K562 (cell line): ENCODE data around the gene CHORDC1. TPM values are rescaled to one million over a fixed set of nuclear protein-coding genes. Genes with fewer than 3 reads are reported as not detected.
A peak's percentile ranks its signal among the peaks of the same experiment; 100 is the strongest.

Experiments
- ATAC-seq: fragments of 200-7000 bp; cut with Tn5 transposase; 3 replicates; pipeline ENCODE4 v1.9.1; 2020; ENCODE audit warnings: moderate library complexity
- BruUV-seq: library from RNA; stranded (reverse); fragments of 400-500 nt; replicated peaks from 2 replicates; lab custom pipeline; 2021; lab: Mats Ljungman, UMichigan
- CTCF ChIA-PET: fragments of 300-600 bp; formaldehyde crosslinking; extraction: SDS; loops from one replicate; lab custom pipeline; 2021; ENCODE audit warnings: low intra/inter-chr PET ratio; lab: Yijun Ruan, JAX
- POLR2A ChIA-PET: fragments of 300-600, 350-650 bp; sonication (Branson Sonifier 250); formaldehyde crosslinking; extraction: SDS; loops from one replicate; lab custom pipeline; 2021; ENCODE audit warnings: antibody characterized with exemption, inconsistent platforms; lab: Yijun Ruan, JAX
- DNase-seq, 4 experiments: peaks; one replicate each; pipeline versions ENCODE4 v3.0.0 to v3.0.0-alpha.2; 2011 to 2018; ENCODE audit warnings: low spot score in 3 of 4, mixed read lengths in 3 of 4; ENCODE audit errors: extremely low read depth in 1 of 4
- FAIRE-seq: peaks from 2 replicates; lab custom pipeline; 2011; peaks lifted over from hg19 to GRCh38; lab: Jason Lieb, UNC
- H2AFZ ChIP-seq: 2 replicates; pipeline ENCODE4 v1.6.0; 2011; ENCODE audit warnings: low read depth, low read length, control low read depth, inconsistent platforms
- H3K27ac ChIP-seq: fragments of 200-600 bp; 3 replicates; pipeline ENCODE4 v1.8.0; 2011; ENCODE audit warnings: low read depth, mild to moderate bottlenecking, control low read depth, inconsistent platforms, low read length, moderate library complexity, mixed read lengths; ENCODE audit errors: extremely low read depth
- H3K27me3 ChIP-seq, 2 experiments: fragments of 300-600 bp in 1 of 2; 2 replicates in 1 of 2; 3 replicates in 1 of 2; pipeline versions ENCODE4 v1.6.0 to v1.8.0; 2011; ENCODE audit warnings: inconsistent platforms in 2 of 2, low read length in 2 of 2, mild to moderate bottlenecking in 1 of 2, mixed read lengths in 1 of 2, moderate library complexity in 1 of 2; ENCODE audit not compliant: control insufficient read depth in 2 of 2, insufficient read depth in 2 of 2
- H3K36me3 ChIP-seq: fragments of 300-600 bp; 3 replicates; pipeline ENCODE4 v1.8.0; 2011; ENCODE audit warnings: mild to moderate bottlenecking, low read length, inconsistent platforms; ENCODE audit not compliant: control insufficient read depth, insufficient read depth
- H3K4me1 ChIP-seq, 2 experiments: fragments of 200-600 bp in 1 of 2; replicated peaks in 1 of 2; 2 replicates in 1 of 2; 3 replicates in 1 of 2; pipeline versions ENCODE4 v1.5.1 to v1.8.0; 2011; ENCODE audit warnings: inconsistent platforms in 2 of 2, low read length in 2 of 2, mild to moderate bottlenecking in 1 of 2, mixed read lengths in 1 of 2, moderate library complexity in 1 of 2; ENCODE audit not compliant: control insufficient read depth in 2 of 2, insufficient read depth in 2 of 2
- H3K4me2 ChIP-seq: 2 replicates; pipeline ENCODE4 v1.6.1; 2011; ENCODE audit warnings: low read length, control low read depth, inconsistent platforms, mixed read lengths; ENCODE audit not compliant: insufficient read depth
- H3K4me3 ChIP-seq: fragments of 200-600 bp; sonication (generic), shearing (Covaris generic); 2 replicates; pipeline ENCODE4 v1.5.1; 2016; ENCODE audit warnings: control low read depth, inconsistent platforms
- H3K79me2 ChIP-seq: fragments of 200-600 bp; 3 replicates; pipeline ENCODE4 v1.8.0; 2011; ENCODE audit warnings: low read length, inconsistent platforms; ENCODE audit not compliant: control insufficient read depth, insufficient read depth
- H3K9ac ChIP-seq, 2 experiments: 2 replicates each; pipeline versions ENCODE4 v1.6.0 to v1.6.1; 2011; ENCODE audit warnings: low read depth in 2 of 2, low read length in 2 of 2, control low read depth in 1 of 2, inconsistent platforms in 1 of 2, mild to moderate bottlenecking in 1 of 2, mixed read lengths in 1 of 2; ENCODE audit not compliant: insufficient read depth in 1 of 2
- H3K9me1 ChIP-seq: one replicate; pipeline ENCODE4 v1.6.0; 2011; ENCODE audit warnings: inconsistent platforms, mild to moderate bottlenecking, low read length, moderate library complexity; ENCODE audit not compliant: control insufficient read depth, insufficient read depth
- H3K9me3 ChIP-seq: replicated peaks from 2 replicates; pipeline ENCODE4 v1.5.1; 2011; ENCODE audit warnings: low read depth, low read length, inconsistent platforms; ENCODE audit not compliant: control insufficient read depth, insufficient read depth
- H4K20me1 ChIP-seq: replicated peaks from 2 replicates; pipeline ENCODE4 v1.6.1; 2011; ENCODE audit warnings: low read length, inconsistent platforms, mixed read lengths; ENCODE audit not compliant: control insufficient read depth, insufficient read depth
- BDP1 ChIP-seq: IDR thresholded peaks from 3 replicates; pipeline ENCODE4 v1.6.1; 2011; ENCODE audit not compliant: insufficient read length, insufficient read depth
- HCFC1 ChIP-seq: IDR thresholded peaks from 2 replicates; pipeline ENCODE4 v1.6.1; 2012; ENCODE audit warnings: low read depth, low read length, improper control_type of control experiment
- MECOM ChIP-seq: fragments of 250-450 bp; sonication (Bioruptor Pico); IDR thresholded peaks from 2 replicates; pipeline ENCODE4 v1.8.0; 2022; ENCODE audit warnings: inconsistent platforms
- RAD21 ChIP-seq, 2 experiments: fragments of 250-450 bp in 1 of 2; fragments of 450-650 bp in 1 of 2; sonication (Bioruptor Pico) in 1 of 2; formaldehyde crosslinking in 1 of 2; IDR thresholded peaks in 1 of 2; conservative IDR thresholded peaks in 1 of 2; 2 replicates each; pipeline versions ENCODE4 v1.4.0 to v1.8.0; 2020 to 2022; ENCODE audit warnings: mild to moderate bottlenecking in 2 of 2, moderate library complexity in 1 of 2
- SMAD4 ChIP-seq: fragments of 250-450 bp; sonication (Bioruptor Pico); conservative IDR thresholded peaks from 2 replicates; pipeline ENCODE4 v1.8.0; 2021; ENCODE audit warnings: inconsistent platforms, mild to moderate bottlenecking, moderate library complexity
- ZNF184 ChIP-seq: sonication (generic); formaldehyde crosslinking; IDR thresholded peaks from 2 replicates; pipeline ENCODE4 v1.5.0; 2020; ENCODE audit warnings: missing genetic modification reagents
- ZNF41 ChIP-seq: fragments of 250-450 bp; sonication (Bioruptor Pico); conservative IDR thresholded peaks from 2 replicates; pipeline ENCODE4 v1.4.0; 2020; ENCODE audit warnings: mild to moderate bottlenecking
- WGBS: fragments of 100-300 bp; shearing (Covaris generic); methylation state at CpG from one replicate; pipeline ENCODE4 v1.1.6; 2016; ENCODE audit warnings: low coverage, mixed read lengths; ENCODE audit not compliant: insufficient coverage; ENCODE audit errors: missing lambda C conversion rate; 5-methylcytosine and 5-hydroxymethylcytosine counted together
- in situ Hi-C: fragments of 300-500 bp; cut with MboI; formaldehyde crosslinking; loops from 4 replicates; pipeline ENCODE4 v1.15.0; 2018; ENCODE audit warnings: inconsistent platforms, mixed read lengths
- intact Hi-C: fragments of 100-400 bp; cut with micrococcal nuclease; formaldehyde crosslinking; loops from 2 replicates; pipeline ENCODE4 v1.14.2; 2022
- polyA plus RNA-seq, 8 experiments: library from polyadenylated mRNA; depleted of rRNA in 4 of 8; stranded (reverse) in 5 of 8; unstranded in 3 of 8; fragments of >200 nt; fragmentation: Nextera tagmentation in 2 of 8; fragmentation: Illumina TruSeq in 1 of 8; extraction: Ambion mirVana in 2 of 8; extraction: Trizol in 1 of 8; gene quantifications; 2 replicates each; pipeline versions ENCODE4 v1.2.1 to v1.2.3, GENCODE V29; 2011 to 2014; ENCODE audit warnings: inconsistent platforms in 1 of 8, missing spikeins in 1 of 8
- total RNA-seq, 7 experiments: library from RNA; depleted of rRNA in 6 of 7; stranded (reverse); fragments of >200 nt in 6 of 7; fragmentation: Illumina TruSeq in 2 of 7; extraction: Trizol in 2 of 7; gene quantifications; 2 replicates each; pipeline versions ENCODE4 v1.2.1 to v1.2.3, GENCODE V29; 2011 to 2021; ENCODE audit warnings: low replicate concordance in 1 of 7
- TF ChIP-seq, protein P1 (sequence below), 2 experiments: fragments of 450-650 bp in 1 of 2; sonication (generic) in 1 of 2; formaldehyde crosslinking in 1 of 2; IDR thresholded peaks; 2 replicates each; pipeline versions ENCODE4 v1.7.1 to v1.9.0; 2016 to 2022; ENCODE audit warnings: inconsistent platforms in 1 of 2, mild to moderate bottlenecking in 1 of 2, missing genetic modification reagents in 1 of 2
- TF ChIP-seq, protein P2 (sequence below): sonication (generic); formaldehyde crosslinking; IDR thresholded peaks from 2 replicates; pipeline ENCODE4 v1.9.0; 2022; ENCODE audit warnings: mild to moderate bottlenecking, missing genetic modification reagents
- TF ChIP-seq, protein P3 (sequence below): fragments of 250-450 bp; sonication (Bioruptor Pico); IDR thresholded peaks from 2 replicates; pipeline ENCODE4 v1.5.1; 2021; ENCODE audit warnings: mild to moderate bottlenecking

The CHORDC1 gene
- total and polyA plus RNA-seq, 9 of the 15 experiments (the other 6 are each of a cell fraction or from before 2014, with no cell fraction given), result 68.7 to 148 (median 112) TPM

DNA sequence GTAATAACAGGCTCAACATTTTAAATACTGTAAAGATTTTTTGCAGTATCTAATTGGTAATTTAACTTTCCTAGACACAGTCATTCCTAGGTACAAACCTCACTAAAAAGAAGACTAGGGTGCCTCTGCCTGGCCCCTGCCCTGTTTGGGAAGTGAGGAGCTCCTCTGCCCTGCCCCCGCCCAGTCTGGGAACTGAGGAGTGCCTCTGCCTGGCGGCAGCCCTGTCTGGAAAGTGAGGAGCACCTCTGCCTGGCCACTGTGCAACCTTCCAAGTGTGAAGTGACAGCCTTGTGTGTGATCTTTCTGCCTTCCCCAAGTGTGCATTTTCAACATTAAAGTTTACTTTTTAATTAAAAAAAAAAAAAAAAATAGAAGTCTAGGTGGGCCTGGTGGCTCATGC, 4.2 kb downstream of the CHORDC1 start:
- no peak for FAIRE-seq
- TF ChIP-seq, protein P1, sequence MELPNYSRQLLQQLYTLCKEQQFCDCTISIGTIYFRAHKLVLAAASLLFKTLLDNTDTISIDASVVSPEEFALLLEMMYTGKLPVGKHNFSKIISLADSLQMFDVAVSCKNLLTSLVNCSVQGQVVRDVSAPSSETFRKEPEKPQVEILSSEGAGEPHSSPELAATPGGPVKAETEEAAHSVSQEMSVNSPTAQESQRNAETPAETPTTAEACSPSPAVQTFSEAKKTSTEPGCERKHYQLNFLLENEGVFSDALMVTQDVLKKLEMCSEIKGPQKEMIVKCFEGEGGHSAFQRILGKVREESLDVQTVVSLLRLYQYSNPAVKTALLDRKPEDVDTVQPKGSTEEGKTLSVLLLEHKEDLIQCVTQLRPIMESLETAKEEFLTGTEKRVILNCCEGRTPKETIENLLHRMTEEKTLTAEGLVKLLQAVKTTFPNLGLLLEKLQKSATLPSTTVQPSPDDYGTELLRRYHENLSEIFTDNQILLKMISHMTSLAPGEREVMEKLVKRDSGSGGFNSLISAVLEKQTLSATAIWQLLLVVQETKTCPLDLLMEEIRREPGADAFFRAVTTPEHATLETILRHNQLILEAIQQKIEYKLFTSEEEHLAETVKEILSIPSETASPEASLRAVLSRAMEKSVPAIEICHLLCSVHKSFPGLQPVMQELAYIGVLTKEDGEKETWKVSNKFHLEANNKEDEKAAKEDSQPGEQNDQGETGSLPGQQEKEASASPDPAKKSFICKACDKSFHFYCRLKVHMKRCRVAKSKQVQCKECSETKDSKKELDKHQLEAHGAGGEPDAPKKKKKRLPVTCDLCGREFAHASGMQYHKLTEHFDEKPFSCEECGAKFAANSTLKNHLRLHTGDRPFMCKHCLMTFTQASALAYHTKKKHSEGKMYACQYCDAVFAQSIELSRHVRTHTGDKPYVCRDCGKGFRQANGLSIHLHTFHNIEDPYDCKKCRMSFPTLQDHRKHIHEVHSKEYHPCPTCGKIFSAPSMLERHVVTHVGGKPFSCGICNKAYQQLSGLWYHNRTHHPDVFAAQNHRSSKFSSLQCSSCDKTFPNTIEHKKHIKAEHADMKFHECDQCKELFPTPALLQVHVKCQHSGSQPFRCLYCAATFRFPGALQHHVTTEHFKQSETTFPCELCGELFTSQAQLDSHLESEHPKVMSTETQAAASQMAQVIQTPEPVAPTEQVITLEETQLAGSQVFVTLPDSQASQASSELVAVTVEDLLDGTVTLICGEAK (IDR thresholded peaks at IDR 0.05), result peak; percentile 50; the same call in 1 of the 2 replicates
- TF ChIP-seq, protein P1 (CRISPR knock-in tag; IDR thresholded peaks at IDR 0.05), result no peak
- peak in 1 of 2 experiments; percentile 18; a peak in 1 of 4 replicates for TF ChIP-seq RAD21 (CRISPR knock-in tag; conservative IDR thresholded peaks at IDR 0.05 in 1 of 2, IDR thresholded peaks at IDR 0.05 in 1 of 2)
- no peak for TF ChIP-seq ZNF41 (CRISPR knock-in tag)
- TF ChIP-seq MECOM, result no peak
- TF ChIP-seq, protein P2, sequence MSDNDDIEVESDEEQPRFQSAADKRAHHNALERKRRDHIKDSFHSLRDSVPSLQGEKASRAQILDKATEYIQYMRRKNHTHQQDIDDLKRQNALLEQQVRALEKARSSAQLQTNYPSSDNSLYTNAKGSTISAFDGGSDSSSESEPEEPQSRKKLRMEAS (CRISPR knock-in tag), result no peak
- TF ChIP-seq ZNF184 (CRISPR knock-in tag), result no peak
- TF ChIP-seq HCFC1, result no peak
- TF ChIP-seq SMAD4 (CRISPR knock-in tag), result 0 out of 2 replicates have a peak, but pooled peaks have one; percentile 36
- TF ChIP-seq, protein P3, sequence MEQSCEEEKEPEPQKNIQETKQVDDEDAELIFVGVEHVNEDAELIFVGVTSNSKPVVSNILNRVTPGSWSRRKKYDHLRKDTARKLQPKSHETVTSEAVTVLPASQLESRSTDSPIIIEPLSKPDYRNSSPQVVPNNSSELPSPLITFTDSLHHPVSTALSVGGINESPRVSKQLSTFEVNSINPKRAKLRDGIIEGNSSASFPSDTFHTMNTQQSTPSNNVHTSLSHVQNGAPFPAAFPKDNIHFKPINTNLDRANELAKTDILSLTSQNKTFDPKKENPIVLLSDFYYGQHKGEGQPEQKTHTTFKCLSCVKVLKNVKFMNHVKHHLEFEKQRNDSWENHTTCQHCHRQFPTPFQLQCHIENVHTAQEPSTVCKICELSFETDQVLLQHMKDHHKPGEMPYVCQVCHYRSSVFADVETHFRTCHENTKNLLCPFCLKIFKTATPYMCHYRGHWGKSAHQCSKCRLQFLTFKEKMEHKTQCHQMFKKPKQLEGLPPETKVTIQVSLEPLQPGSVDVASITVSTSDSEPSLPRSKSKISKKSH (CRISPR knock-in tag), result no peak
- TF ChIP-seq BDP1, result no peak

More for the DNA sequence above, 4.2 kb downstream of the CHORDC1 start:
- no peak overlapping the region for H2AFZ ChIP-seq
- peak; percentile 13; the same call in 2 of the 3 replicates for ATAC-seq
- peaks cover 99% of the 10 kb centered on the region for H3K79me2 ChIP-seq
- H3K27me3 ChIP-seq, result no peaks in the 10 kb centered on the region
- BruUV-seq, result no TSS peak
- intact Hi-C loops, result no loop called here
- ChIA-PET POLR2A (no interaction called here), CTCF (no interaction called here)
- H3K4me1 ChIP-seq, result peaks cover 5 to 9% of the 10 kb centered on the region in 2 experiments; a peak in 4 of 5 replicates
- H3K9me1 ChIP-seq, result no peaks in the 10 kb centered on the region
- H3K27ac ChIP-seq, result no peak overlapping the region
- in situ Hi-C loops, result no loop called here
- peaks cover 6% of the 10 kb centered on the region; the same call in 1 of the 2 replicates for H4K20me1 ChIP-seq
- peaks cover 63% of the 10 kb centered on the region for H3K36me3 ChIP-seq
- peak overlapping the region; percentile 26; the same call in 1 of the 2 replicates for H3K4me2 ChIP-seq
- H3K4me3 ChIP-seq, result no peak overlapping the region
- H3K9me3 ChIP-seq, result no peaks in the 10 kb centered on the region
- WGBS, result 28% methylated on average over 2 of the region's 2 CpGs
- H3K9ac ChIP-seq, result peak overlapping the region in 1 of 2 experiments; percentile 31; a peak in 1 of 4 replicates
- DNase-seq, result peak in 1 of 4 experiments; percentile 35
